HG02884 (cell line): ENCODE data around the gene CRYBA1.
"Not testable (repeated sequence)": the region's sequence is repeated elsewhere in the genome, so short reads cannot be mapped to it uniquely, and the experiment has no call there.

ENCODE experiments used
- ATAC-seq: cut with Tn5 transposase; IDR thresholded peaks from one replicate; pipeline ENCODE4 v1.9.1; 2021; ENCODE audit warnings: mild to moderate bottlenecking, moderate library complexity; ENCODE audit not compliant: unreplicated experiment

The CRYBA1 gene

DNA sequence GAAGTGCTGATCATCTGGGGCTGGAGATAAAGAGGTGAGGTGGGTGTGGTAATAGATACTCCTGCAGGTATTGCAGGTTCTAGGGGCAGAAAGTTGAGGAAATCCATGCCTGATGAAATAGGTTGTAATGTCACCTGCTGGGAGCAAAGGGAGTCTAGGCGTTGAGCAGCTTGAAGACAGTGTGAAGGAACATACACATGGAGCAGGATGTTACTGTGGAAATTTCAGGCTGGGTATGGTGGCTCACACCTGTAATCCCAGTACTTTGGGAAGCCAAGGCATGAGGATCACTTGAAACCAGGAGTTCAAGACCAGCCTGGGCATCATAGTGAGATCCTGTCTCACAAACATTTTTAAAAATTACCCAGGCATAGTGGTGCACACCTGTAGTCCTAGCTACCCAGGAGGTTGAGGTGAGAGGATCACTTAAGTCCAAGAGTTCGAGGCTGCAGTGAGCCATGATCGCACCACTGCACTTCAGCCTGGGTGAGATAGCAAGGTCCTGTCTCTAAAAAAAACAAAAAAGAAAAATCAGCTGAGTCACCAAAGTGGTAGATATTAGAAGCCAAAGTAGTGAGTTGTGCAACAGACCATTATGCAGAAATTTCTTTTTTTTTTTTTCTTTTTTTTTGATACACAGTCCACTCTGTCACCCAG is 9.1 kb upstream of the CRYBA1 start:
- no peak for ATAC-seq

DNA sequence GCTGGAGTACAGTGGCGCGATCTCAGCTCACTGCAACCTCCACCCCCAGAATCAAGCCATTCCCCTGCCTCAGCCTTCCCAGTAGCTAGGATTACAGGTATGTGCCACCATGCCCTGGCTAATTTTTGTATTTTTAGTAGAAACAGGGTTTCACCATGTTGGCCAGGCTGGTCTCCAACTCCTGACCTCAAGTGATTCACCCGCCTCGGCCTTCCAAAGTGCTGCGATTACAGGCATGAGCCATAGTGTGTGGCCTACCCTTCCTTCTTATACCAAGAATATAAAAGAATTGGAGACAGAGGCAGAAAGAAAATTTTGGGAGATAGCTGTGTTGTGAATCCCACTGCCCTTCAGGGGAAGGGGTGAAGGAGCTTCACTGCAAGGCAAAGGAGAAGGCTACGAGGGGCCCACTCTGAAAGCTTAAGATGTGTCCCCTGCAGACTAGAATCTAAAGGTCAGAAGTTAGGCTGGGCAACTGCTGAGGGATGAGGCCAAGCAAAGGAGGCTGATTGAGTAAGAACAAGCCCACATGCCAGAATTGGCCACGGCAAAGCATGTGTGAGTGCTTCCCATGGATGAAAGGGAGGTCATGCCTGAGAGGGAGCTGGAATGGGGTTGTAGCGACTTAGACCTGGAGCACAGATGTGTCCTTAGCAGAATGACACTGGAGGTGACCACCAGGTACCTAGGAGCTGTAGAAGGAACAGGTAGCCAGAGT is 8.4 kb upstream of the CRYBA1 start:
- no peak for ATAC-seq

DNA sequence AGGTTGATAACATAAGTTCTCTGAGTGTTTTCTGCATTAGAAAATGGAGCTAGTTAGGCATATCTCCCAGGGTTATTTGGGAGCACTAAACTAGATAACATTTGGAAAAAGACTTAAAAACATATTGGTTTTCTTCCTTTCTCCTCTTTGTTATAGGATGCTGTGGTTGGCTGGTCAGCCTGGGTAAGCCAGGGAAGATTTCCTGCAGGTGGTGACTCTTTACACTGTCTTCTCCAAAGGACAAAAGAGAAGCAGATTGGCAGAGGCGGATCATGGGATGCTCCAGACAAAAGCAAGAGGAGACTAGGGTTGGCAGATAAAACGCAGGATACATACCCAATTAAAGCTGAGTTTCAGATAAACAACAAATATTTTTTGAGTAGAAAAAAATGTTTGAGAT is 6.2 kb upstream of the CRYBA1 start:
- ATAC-seq = no peak

DNA sequence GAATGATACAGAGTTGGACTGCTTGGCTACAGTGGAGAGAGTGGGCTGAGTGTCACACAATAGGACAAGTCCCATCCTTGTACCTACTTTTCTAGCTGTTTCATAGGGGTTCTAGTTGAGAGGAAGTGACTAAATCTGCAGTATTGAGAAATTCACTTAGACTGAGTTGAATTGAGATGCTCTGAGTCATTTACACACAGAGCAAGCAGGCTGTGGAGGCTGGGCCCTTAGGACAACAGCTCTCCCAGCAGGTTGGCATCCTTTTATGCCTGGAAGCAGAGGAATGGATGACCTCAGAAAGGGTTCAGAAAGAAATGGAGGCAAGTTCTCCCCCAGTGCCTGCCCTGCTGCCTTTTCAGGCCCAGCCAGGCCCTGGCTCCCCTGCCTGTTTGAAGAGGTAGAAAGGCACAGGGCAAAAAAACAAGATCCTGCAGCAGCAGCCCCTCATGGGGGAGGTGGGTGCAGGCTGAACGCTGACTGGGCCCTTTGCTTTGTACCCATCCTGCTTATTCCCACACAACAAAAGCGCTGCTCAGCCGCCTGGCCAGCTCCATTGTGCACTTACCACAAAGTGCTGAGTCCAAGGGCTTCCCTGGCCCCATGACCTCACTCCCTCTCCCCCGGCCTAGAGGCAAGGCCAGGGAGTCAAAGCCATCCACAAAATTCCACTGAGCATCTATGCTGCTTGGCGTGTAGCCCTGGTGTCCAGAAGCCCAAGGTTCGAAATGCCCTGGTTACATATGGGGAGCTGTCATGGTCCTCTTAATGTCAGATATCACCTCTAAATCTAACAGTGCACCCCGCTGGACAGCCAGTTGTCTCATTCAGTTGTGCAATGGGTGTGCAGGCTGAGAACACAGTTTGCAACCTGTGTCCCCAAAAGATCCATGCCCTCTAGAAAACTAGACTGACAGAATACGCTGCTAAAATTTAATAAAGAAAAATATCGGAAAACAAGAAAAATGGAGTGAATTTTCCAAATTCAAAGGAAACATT is 5.4 kb upstream of the CRYBA1 start:
- ATAC-seq = no peak

DNA sequence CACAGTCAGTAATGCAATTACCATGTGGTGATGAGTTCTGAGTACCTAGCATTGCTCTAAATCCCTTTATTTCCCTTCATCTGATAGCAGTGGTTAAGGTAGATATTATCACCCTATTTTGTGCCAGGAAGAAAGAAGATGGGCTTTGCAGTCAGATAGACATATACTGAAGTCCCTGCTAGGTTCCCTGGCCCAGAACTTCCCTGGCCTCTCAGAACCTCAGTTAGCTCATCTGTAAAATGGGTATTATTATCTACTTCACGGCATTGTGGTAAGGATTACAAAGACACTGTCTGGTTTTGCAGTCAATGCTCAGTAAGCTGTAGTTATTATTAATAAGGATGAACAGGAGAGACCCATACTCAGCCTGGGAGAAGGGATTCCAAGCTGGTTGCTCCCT is 4.6 kb upstream of the CRYBA1 start:
- no peak for ATAC-seq

DNA sequence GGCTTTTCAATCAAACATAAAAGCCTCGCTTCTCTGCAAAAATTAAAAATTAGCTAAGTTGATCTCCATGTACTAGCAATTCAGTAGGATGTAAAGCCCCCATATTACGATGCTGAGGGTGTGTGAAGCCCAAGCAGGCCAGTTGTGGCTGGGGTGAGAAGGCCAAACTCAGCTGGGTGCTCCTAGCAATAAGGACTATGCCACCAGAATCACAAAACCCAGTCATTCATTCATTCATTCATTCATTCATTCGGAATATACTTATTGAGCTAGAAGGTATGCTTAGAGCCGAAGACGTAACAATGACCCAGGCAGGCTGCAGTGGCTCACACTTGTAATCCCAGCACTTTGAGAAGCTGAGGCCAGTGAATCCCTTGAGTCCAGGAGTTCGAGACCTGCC is 3.9 kb upstream of the CRYBA1 start:
- ATAC-seq = no peak

DNA sequence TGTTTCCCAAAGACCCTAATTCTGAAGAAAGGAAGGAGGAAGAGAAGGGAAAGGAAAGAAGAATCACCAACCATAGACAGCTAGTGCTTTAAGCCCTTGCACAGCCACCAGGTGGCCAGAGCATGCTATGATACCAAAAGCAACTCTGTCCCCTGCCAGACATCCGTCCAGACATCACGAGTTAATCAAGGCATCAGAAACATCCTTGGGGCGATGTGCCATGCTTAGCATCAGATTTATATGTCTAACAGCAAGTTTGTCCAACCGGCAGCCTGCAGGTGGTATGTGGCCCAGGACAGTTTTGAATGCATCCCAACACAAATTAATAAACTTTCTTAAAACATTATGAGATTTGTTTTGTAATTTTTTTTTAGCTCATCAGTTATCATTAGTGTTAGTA is 2.9 kb upstream of the CRYBA1 start:
- no peak for ATAC-seq

DNA sequence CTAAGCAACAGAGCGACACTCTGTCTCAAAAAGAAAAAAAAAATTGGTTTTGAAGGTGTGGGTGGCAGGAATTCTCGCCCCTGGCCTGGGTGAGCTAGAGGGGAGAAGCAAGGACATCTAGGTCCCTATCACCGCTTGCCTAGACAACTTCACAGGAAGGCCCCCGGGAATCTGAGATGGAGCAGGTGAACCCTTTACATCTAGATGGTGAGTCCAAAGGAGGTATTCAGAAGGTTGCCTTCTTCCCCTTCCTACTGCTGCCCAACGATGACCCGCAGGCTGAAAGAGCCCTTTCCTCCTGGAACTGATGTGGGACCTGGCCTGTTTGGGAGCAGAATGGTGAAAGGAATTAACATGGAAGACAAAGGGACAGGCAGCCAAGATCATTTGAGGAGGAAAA is 1.3 kb upstream of the CRYBA1 start:
- no peak for ATAC-seq

DNA sequence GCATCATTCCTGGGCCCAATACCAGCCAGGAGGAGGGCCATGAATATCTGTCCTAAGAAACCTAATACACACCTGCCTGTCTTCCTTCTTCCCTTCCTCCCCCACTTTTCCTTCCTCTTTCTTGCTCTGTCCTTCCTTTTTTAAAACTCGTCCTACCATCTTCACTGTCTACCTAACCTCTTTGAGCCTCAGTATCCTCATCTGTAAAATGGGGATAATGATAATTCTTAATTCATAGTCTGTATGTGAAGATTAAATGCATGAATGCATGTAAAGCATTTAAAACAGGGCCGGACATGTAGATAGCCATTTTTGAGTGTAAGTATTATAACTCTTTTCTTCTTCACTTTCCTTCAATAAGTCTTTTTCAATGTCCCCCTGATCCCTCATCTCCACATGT is 560 bp downstream of the CRYBA1 start:
- ATAC-seq = no peak

DNA sequence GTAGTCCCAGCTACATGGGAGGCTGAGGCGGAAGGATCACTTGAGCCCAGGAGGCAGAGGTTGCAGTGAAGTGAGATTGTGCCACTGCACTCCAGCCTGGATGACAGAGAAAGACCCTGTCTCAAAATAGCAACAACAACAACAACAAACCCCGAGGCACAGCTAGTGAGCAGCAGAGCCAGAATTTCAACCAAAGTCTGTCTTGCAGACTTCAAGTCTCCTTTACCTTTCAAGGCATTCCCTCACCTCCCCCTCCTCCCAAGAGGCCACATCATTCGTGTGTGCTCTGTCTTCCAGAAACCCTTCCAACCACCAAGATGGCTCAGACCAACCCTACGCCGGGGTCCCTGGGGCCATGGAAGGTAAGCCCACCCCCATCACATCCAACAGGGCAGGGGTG is 2.2 kb downstream of the CRYBA1 start:
- no peak for ATAC-seq

DNA sequence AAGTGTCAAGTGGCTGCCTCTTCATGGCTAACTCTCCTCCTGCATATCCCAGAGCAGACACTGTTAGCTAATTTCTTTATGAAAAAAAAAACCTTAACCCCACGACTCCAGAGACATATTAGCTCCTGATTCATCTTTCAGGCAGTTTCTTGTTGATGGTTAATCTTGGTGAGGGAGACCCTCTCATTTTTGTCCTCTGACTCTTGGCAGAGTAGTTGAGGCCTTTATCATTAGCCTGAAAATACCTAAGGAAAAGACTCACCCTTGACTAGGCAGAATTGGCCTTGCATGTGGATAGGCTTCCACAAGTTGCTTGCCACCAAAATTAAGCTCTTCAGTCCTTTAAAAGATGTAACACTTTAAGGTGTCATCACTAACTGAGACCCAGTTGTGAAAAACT is 4.0 kb downstream of the CRYBA1 start:
- no peak for ATAC-seq

DNA sequence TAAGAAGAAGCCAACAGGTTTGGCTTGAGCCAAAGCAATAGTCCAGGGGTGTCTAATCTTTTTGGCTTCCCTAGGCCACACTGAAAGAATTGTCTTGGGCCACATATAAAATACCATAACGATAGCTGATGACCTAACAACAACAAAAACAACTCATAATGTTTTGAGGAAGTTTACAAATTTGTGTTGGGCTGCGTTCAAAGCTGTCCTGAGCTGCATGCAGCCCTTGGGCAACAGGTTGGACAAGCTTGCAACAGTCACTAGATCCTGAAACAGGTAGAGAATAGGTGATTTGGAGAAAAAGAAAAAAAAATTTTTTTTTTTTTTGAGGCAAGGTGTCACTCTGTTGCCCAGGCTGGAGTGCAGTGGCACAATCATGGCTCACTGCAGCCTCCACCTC is 4.5 kb downstream of the CRYBA1 start:
- no peak for ATAC-seq

DNA sequence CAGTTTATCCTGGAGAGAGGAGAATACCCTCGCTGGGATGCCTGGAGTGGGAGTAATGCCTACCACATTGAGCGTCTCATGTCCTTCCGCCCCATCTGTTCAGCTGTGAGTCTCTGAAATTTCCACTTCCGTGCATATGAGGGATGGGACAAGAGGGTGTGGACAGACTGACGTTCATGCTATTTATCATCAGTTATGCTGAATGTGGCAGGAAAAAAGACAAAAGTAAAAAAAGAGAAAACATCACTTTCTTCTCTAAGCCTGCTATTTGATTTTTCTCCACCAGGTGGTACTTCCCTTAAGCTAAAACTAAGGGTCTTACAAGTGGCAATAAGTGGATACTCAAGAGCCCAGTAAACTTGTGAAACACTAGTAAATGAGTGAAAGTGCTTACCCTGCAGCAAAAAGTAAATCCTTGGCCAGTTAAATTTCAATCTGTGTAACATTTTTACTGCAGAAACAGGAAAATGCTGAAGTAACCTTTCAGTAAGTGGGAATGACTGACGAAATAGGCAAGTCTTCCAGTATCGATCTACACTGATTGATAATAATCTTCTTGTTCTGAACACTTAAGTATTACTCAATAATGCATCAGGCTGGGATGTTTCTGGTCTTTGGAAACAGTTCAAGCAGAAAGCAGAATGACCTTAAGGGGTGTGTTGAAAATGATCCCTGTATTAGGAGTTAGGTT is 5.6 kb downstream of the CRYBA1 start:
- ATAC-seq = no peak

DNA sequence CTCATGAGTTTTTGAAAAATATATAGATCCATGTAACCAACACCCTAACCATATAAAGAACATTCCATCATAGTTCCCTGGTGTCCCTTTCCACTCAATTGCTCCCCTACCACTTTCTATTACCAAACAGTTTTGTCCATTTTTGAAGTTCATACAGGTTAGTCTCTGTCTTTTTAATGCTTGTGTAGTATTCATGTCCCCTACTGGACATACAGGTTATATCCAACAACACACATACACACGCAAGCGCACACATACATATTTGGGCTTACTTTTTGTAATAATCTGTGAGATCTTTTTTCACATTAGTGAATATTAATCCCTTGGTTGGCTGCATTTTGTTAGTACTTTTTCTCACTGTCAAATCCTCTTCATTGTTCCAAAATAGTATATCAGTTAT is 6.4 kb downstream of the CRYBA1 start:
- no peak for ATAC-seq

DNA sequence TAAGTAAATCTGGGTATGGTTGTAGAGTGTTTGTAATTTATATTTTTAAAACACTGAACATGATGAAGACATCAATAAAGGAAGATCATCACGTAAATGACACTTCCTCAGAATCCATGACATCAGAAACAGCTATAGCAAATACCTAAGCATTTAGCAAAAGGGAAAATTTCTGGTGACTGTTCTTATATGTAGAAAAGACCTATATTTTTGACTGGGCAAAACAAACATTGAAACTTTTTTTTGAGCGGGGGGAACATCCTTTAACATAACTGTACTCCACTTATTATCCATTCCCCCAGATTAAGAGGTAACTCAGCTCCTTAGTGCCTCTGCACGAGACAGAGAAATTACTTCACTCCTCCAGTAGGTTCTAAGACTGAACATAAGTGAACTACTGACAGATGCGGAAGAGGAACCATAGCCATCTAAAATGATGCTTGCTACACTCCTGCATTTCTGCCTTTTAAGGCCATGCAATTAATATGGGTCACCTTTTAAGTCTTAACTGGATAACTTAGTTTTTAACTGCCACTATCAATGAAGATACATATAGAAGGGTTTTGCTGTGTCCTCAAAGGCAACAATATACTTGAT is 9.4 kb downstream of the CRYBA1 start:
- ATAC-seq = no peak

DNA sequence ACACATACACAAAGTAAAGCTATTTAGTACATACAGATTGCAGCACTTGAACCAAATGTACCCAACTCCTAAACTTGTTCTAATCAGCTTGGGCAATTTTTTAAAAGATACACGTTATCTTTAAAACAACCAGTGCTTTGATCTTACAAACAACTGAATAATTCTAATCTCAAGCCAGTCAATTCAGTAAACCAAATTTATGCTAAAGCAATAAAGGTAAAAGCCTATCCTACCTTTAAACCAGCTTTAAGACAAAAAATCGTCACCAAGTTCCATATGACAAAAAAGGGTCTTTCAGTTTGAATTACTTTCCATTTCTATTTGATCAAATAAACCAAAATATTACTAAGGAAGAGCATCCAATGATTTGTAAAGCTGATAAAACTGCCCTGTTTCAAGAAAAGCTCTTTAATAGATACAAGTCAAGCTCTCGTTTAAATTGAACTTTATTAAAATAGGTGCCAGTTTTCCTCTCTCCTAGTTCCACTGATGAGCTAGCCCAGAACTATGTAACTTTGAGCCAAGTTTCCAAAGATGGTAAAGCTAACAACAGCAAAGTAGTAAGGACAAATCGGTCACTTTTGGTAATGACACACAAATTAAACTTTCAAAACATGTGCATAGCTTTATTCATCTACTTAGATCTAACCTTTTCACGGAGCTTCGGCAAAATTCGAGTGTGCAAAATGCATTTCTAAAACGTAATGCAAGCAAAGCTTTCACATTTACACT is 10.2 kb downstream of the CRYBA1 start:
- ATAC-seq = no peak

DNA sequence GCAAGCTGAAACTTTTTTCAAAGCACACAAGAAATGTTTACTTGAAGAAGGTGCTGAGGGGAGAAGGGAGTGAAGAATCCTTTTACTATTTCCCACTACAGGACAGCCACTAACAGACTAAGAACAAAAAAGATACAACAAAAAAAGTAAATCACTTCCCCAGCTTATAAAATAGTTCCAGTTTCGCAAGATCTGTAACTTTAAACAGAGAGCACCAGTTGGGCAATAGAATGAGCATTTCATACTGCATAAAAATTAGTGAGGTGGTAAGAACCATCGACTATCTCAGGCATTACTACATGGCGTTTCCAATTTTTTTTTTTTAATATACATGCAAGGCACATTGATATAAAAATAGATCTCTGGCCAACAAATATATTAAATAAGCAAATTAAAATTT is 11.1 kb downstream of the CRYBA1 start:
- no peak for ATAC-seq

DNA sequence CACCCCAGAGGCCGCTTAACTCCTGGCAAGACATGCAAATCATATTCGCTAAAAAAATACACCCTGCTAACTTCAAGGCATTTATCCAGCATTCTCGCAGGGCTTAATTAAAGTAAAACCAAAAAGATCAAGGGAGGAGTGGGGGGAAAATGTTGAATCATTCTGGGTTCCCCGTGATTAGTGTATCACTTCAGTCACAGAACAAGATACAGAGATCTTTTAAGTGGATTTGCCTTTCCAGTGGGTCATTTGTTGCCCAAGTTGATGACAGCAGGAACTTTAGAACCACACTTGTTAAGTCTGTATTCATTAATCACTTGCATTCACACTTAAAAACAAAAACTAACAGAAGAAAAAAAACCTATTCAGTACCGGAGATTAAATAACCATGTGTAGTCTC is 17.3 kb downstream of the CRYBA1 start:
- ATAC-seq = no peak

DNA sequence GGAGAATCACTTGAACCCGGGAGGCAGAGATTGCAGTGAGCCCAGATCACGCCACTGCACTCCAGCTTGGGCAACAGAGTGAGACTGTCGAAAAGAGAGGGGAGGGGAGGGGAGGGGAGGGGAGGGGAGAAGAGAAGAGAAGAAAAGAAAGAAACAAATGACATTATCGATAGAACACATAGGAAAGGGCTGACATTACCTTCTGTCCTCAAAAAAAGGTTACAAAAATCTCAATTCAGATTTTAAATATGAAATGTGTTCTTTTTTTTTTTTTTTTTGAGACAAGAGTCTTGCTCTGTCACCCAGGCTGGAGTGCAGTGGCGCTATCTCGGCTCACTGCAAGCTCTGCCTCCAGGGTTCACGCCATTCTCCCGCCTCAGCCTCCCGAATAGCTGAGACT is 25.3 kb downstream of the CRYBA1 start:
- not testable (repeated sequence) for ATAC-seq

DNA sequence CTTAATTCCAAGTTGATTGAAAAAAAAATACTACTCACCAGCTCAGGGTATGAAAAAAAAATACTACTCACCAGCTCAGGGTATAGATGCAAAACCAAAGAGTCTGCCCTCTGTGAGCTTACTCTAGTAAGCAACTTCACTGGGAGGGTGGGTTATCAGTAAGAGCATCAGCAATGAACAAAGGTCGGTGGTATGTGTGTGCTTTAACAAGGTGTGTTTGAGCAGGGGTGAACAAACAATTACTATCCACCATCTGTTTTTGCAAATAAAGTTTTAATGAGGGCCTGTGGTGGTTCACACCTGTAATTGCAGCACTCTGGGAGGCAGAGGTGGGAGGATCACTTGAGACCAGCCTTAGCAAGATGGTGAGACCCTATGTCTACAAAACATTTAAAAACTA is 27.3 kb downstream of the CRYBA1 start:
- no peak for ATAC-seq
